ENCODE measurements around the gene PLCG2.
"Not testable (repeated sequence)": the region's sequence is repeated elsewhere in the genome, so short reads cannot be mapped to it uniquely, and the experiment has no call there.

- not testable (repeated sequence) for TF ChIP-seq POLR2AphosphoS5 (IDR thresholded peaks at IDR 0.05; ENCODE audit: borderline replicate concordance, low read depth, low read length); EZH2 (IDR thresholded peaks at IDR 0.05); FOXP2 (optimal IDR thresholded peaks at IDR 0.05; ENCODE audit: control extremely low read depth, extremely low read length, insufficient read depth)
Measured at GRCh38 chr16:81741430-81741770, 37.7 kb upstream of the PLCG2 start.

Data from SK-N-MC (cell line).